VCaP (cell line): ENCODE results near the gene LRIT1.

ENCODE experiments used
- H3K27ac ChIP-seq: fragments of 450-650 bp; 2 replicates; pipeline ENCODE4 v1.5.1; 2017
- TF ChIP-seq, protein P1 (sequence below): fragments of 450-650 bp; conservative IDR thresholded peaks from 2 replicates; pipeline ENCODE4 v1.5.1; 2017; ENCODE audit warnings: mild to moderate bottlenecking, moderate library complexity

The LRIT1 gene, protein sequence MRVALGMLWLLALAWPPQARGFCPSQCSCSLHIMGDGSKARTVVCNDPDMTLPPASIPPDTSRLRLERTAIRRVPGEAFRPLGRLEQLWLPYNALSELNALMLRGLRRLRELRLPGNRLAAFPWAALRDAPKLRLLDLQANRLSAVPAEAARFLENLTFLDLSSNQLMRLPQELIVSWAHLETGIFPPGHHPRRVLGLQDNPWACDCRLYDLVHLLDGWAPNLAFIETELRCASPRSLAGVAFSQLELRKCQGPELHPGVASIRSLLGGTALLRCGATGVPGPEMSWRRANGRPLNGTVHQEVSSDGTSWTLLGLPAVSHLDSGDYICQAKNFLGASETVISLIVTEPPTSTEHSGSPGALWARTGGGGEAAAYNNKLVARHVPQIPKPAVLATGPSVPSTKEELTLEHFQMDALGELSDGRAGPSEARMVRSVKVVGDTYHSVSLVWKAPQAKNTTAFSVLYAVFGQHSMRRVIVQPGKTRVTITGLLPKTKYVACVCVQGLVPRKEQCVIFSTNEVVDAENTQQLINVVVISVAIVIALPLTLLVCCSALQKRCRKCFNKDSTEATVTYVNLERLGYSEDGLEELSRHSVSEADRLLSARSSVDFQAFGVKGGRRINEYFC

DNA sequence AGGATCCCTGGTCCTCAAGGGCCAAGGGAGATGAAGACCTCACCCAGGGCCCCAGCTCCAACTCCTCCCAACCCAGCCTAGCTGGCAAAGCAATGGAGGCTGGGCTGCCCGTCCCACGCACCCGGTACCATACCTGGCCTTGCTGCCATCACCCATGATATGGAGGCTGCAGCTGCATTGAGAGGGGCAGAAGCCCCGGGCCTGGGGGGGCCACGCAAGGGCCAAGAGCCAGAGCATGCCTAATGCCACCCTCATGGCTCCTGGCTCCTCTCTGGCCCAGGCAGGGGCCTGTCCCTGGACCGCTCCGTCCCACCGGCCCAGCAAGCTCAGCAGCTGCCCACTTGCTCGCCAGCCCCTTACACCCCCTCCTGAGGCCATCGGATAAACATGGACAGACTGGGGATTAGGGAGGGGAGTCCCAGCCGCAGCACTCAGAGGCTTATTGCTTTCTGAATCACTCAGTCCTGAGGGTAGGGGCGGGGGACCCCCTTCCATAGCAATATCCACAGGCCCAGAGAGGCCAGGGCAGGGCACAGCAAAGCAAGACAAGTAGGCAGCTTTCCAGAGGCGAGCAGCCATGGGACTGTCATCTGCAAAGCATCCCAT, at the start of gene LRIT1:
LRIT1 (minus strand) TSS at position 362 of the 606 bp plus-strand sequence; CDS start at position 255, 107 bp downstream.
- no peak within 1 kb of the TSS for H3K27ac ChIP-seq
- TF ChIP-seq, protein P1, sequence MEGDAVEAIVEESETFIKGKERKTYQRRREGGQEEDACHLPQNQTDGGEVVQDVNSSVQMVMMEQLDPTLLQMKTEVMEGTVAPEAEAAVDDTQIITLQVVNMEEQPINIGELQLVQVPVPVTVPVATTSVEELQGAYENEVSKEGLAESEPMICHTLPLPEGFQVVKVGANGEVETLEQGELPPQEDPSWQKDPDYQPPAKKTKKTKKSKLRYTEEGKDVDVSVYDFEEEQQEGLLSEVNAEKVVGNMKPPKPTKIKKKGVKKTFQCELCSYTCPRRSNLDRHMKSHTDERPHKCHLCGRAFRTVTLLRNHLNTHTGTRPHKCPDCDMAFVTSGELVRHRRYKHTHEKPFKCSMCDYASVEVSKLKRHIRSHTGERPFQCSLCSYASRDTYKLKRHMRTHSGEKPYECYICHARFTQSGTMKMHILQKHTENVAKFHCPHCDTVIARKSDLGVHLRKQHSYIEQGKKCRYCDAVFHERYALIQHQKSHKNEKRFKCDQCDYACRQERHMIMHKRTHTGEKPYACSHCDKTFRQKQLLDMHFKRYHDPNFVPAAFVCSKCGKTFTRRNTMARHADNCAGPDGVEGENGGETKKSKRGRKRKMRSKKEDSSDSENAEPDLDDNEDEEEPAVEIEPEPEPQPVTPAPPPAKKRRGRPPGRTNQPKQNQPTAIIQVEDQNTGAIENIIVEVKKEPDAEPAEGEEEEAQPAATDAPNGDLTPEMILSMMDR: no peak

DNA sequence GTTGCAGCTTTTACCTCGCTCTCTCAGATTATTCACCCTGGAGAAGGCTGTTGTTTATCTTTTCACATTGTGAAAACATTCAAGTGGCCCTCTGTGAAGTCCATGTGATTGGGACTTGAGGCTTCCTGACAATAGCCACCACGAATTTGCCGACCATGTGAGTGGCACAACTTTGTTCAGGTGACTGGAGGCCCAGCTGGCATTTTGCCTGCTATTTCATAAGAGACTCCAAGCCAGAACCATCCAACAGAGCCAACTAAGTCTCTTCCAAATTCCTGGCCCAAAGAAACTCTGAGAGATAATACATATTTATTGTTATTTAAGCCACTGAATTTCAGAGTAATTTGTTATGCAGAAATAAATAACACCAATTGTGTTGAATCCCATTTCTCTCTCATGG, 48.9 kb upstream of the LRIT1 start:
- H3K27ac ChIP-seq: no peak overlapping the region
- TF ChIP-seq, protein P1: no peak

DNA sequence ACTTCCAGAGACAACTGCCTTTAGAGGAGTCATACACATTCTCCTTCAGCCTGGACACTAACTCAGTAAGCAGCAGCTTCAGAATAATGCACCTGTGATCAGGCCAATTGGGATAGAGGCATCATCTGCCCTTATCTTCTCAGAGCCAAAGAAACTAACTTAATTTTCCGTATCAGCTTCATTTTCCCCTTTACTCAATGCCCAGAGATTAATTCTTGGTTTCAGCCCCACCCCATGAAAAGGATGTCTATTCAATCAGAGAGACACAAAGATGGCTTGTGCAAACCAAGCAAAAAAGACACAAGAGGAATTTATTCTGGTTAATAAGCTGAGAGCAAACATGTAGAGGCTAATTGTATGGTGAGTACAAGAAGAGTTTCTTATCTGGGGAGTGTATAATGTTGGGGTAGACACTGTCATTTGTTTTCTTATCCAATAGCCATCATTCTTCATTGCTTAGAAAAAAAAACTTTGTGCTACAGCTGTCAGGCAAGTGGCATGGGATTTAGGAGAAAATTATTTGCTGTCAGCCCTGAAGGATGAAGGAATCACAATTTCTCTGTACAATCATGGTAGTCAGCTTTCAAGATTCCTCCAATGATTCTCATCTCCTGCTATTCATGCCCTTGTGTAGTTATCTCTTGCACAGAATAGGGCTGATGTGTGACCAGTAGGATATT, 48.3 kb upstream of the LRIT1 start:
- TF ChIP-seq, protein P1: no peak
- H3K27ac ChIP-seq: no peak overlapping the region

DNA sequence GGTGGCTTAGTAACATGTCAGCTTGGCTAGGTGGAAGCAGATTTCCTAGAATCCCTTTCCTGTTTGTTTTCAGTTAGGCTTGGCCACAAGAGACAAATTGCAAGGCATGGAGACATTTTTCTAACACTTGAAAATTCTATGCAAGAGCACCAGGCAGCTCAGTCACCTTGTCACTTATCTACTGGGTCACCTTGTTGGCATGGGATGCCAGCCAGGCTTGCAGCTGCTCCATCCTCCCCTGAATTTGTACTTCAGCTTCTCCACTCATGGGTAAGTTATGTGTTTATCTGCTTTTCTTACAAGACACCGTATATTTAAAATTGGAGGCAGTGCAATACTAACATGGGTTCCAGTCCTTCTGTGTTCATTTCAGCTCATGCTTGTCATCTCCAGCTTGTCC, 46.8 kb upstream of the LRIT1 start:
- no peak overlapping the region for H3K27ac ChIP-seq
- TF ChIP-seq, protein P1: no peak

DNA sequence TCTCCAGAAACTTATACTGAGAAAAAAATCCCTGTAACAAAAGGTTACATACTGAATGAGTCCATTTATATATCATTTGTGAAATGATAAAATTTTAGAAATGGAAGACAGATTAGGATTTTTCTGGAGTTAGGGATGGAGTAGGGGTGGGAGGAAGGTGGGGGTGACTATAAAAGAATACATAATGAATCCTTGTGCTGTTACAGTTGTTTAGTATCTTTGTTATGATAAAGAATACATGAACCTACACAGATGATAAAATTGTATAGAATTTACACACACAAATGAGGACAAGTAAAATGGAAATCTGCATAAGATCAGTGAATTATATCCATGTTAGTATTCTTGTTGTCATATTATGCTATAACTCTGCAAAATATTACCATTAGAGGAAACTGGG, 45.3 kb upstream of the LRIT1 start:
- H3K27ac ChIP-seq: no peak overlapping the region
- TF ChIP-seq, protein P1: no peak

DNA sequence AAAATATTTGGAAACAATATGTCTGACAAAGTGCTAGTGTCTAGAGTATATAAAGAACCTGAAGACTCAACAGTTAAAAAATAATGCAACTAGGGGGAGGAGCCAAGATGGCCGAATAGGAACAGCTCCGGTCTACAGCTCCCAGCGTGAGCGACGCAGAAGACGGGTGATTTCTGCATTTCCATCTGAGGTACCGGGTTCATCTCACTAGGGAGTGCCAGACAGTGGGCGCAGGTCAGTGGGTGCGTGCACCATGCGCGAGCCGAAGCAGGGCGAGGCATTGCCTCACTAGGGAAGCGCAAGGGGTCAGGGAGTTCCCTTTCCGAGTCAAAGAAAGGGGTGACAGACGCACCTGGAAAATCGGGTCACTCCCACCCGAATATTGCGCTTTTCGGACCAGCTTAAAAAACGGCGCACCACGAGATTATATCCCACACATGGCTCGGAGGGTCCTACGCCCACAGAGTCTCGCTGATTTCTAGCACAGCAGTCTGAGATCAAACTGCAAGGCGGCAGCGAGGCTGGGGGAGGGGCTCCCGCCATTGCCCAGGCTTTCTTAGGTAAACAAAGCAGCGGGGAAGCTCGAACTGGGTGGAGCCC, 38.6 kb upstream of the LRIT1 start:
- peak overlapping the region; percentile 31; the same call in 1 of the 2 replicates for H3K27ac ChIP-seq

DNA sequence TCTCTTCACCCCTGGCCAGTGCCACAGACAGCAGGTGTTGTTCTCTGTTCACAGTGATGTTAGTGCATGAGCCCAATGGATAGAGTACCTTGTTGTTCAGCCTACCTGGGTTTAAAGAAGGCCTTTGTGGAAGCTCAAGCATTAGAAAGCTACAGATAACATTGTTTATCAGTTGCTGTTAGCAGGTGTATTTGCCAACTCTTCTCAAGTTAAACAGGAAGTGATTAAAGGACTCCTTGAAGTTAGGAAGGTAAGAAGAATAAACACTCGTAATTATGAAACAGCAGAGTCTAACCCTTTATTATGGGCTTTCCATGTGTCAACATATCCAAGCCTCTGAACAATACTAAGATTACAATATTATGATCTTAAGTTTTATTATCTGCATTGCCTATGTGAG, 29.4 kb upstream of the LRIT1 start:
- H3K27ac ChIP-seq: peak overlapping the region; percentile 58
- TF ChIP-seq, protein P1: no peak
